ENCODE data around the gene RALGAPA1.

The RALGAPA1 gene

GRCh38 chr14:35533357-35534207 lies 275.5 kb downstream of the RALGAPA1 start, which contains the start of gene INSM2:
TSS of gene INSM2 (plus strand) at chr14:35534164. CDS start at chr14:35534253, 89 bp downstream.
- DNase-seq = peak; percentile 51

- no peak for DNase-seq
These were observed 276.2 kb downstream of the RALGAPA1 start for GRCh38 chr14:35532783-35533356.

GRCh38 chr14:35531960-35532747 lies 276.9 kb downstream of the RALGAPA1 start:
- no peak for DNase-seq

GRCh38 chr14:35526962-35527361 lies 282.1 kb downstream of the RALGAPA1 start:
- no peak for DNase-seq

GRCh38 chr14:35525695-35526094 lies 283.4 kb downstream of the RALGAPA1 start:
- DNase-seq = no peak

- no peak for DNase-seq
These were observed 289.1 kb downstream of the RALGAPA1 start for GRCh38 chr14:35519986-35520385.

GRCh38 chr14:35515916-35516315 lies 293.2 kb downstream of the RALGAPA1 start:
- no peak for DNase-seq

GRCh38 chr14:35512765-35513164 lies 296.3 kb downstream of the RALGAPA1 start:
- no peak for DNase-seq

GRCh38 chr14:35509846-35510245 lies 299.2 kb downstream of the RALGAPA1 start:
- DNase-seq = no peak

GRCh38 chr14:35506927-35507326 lies 302.2 kb downstream of the RALGAPA1 start:
- no peak for DNase-seq

GRCh38 chr14:35506461-35506860 lies 302.6 kb downstream of the RALGAPA1 start:
- no peak for DNase-seq

- DNase-seq = no peak
These were observed 304.8 kb downstream of the RALGAPA1 start for GRCh38 chr14:35504260-35504659.

- no peak for DNase-seq
These were observed 305.4 kb downstream of the RALGAPA1 start for GRCh38 chr14:35503646-35504045.

GRCh38 chr14:35499180-35499579 lies 309.9 kb downstream of the RALGAPA1 start:
- DNase-seq = no peak

- no peak for DNase-seq
These were observed 313.8 kb downstream of the RALGAPA1 start for GRCh38 chr14:35495278-35495677.

- no peak for DNase-seq
These were observed 316.5 kb downstream of the RALGAPA1 start for GRCh38 chr14:35492569-35493014.
